ENCODE data around the gene CHMP2B.

The CHMP2B gene

GRCh38 chr3:87227104-87227834 lies at the start of gene CHMP2B:
Gene CHMP2B (plus strand): TSS chr3:87227309. CDS start chr3:87227523, 214 bp downstream.
- peak within 1 kb of the TSS; percentile 96 for H3K27ac Mint-ChIP-seq

DNA sequence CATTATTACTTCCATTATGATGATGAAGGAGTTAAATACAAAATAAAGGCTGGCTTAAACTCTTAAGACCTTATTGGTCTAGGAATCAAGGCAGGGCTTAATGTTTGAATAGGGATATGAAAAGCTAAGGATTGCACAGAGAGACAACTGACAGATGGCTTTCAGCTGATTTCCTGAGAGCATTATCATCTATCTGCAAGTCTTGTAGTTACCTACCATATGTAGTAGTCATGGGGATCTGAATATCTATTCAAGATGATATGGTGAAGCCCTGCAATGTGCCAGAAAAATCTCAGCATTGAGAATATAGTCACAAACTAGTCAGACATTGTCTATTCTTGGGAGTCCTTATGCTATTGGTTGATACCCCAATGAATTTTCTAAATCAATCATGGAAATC lies 47.5 kb upstream of the CHMP2B start:
- no peaks in the 10 kb centered on the region for H3K4me1 Mint-ChIP-seq (ENCODE audit: low read depth)
- no peak overlapping the region for H3K27ac Mint-ChIP-seq
- DNase-seq (ENCODE audit: low spot score), result no peak
- no peak overlapping the region for H3K4me3 Mint-ChIP-seq
- no peaks in the 10 kb centered on the region for H3K27me3 Mint-ChIP-seq (ENCODE audit: low read depth)
- H3K9me3 Mint-ChIP-seq, result no peaks in the 10 kb centered on the region
- no peaks in the 10 kb centered on the region for H3K36me3 Mint-ChIP-seq (ENCODE audit: low read depth)

More at GRCh38 chr3:87227104-87227834, at the start of gene CHMP2B:
- H3K4me1 Mint-ChIP-seq (ENCODE audit: low read depth), result peaks cover 17% of the 10 kb centered on the region
- H3K36me3 Mint-ChIP-seq (ENCODE audit: low read depth), result peaks cover 3% of the 10 kb centered on the region
- H3K9me3 Mint-ChIP-seq, result no peaks in the 10 kb centered on the region
- peaks cover 25% of the 10 kb centered on the region for H3K27me3 Mint-ChIP-seq (ENCODE audit: low read depth)
- H3K4me3 Mint-ChIP-seq, result peak within 1 kb of the TSS; percentile 96
- peak; percentile 91 for DNase-seq (ENCODE audit: low spot score)

GRCh38 chr3:87181551-87181950 lies 45.6 kb upstream of the CHMP2B start:
- no peak overlapping the region for H3K27ac Mint-ChIP-seq
- H3K9me3 Mint-ChIP-seq, result no peaks in the 10 kb centered on the region
- DNase-seq (ENCODE audit: low spot score), result no peak
- H3K27me3 Mint-ChIP-seq (ENCODE audit: low read depth), result peaks cover 4% of the 10 kb centered on the region
- H3K4me3 Mint-ChIP-seq, result no peak overlapping the region
- no peaks in the 10 kb centered on the region for H3K36me3 Mint-ChIP-seq (ENCODE audit: low read depth)
- no peaks in the 10 kb centered on the region for H3K4me1 Mint-ChIP-seq (ENCODE audit: low read depth)

GRCh38 chr3:87182023-87182422 lies 45.1 kb upstream of the CHMP2B start:
- H3K4me3 Mint-ChIP-seq, result no peak overlapping the region
- H3K4me1 Mint-ChIP-seq (ENCODE audit: low read depth), result no peaks in the 10 kb centered on the region
- peaks cover 4% of the 10 kb centered on the region for H3K27me3 Mint-ChIP-seq (ENCODE audit: low read depth)
- no peak overlapping the region for H3K27ac Mint-ChIP-seq
- no peak for DNase-seq (ENCODE audit: low spot score)
- no peaks in the 10 kb centered on the region for H3K9me3 Mint-ChIP-seq
- H3K36me3 Mint-ChIP-seq (ENCODE audit: low read depth), result no peaks in the 10 kb centered on the region

GRCh38 chr3:87186608-87187159 lies 40.4 kb upstream of the CHMP2B start:
- H3K27ac Mint-ChIP-seq, result no peak overlapping the region
- no peak overlapping the region for H3K4me3 Mint-ChIP-seq
- DNase-seq (ENCODE audit: low spot score), result no peak
- no peaks in the 10 kb centered on the region for H3K36me3 Mint-ChIP-seq (ENCODE audit: low read depth)
- peaks cover 4% of the 10 kb centered on the region for H3K27me3 Mint-ChIP-seq (ENCODE audit: low read depth)
- H3K9me3 Mint-ChIP-seq, result no peaks in the 10 kb centered on the region
- no peaks in the 10 kb centered on the region for H3K4me1 Mint-ChIP-seq (ENCODE audit: low read depth)

GRCh38 chr3:87191175-87191574 lies 35.9 kb upstream of the CHMP2B start:
- Mint-ChIP-seq H3K9me3 (peaks cover 3% of the 10 kb centered on the region), H3K4me1 (ENCODE audit: low read depth) (no peaks in the 10 kb centered on the region), H3K36me3 (ENCODE audit: low read depth) (no peaks in the 10 kb centered on the region), H3K4me3 (no peak overlapping the region), H3K27me3 (ENCODE audit: low read depth) (no peaks in the 10 kb centered on the region), H3K27ac (no peak overlapping the region)
- no peak for DNase-seq (ENCODE audit: low spot score)

GRCh38 chr3:87191641-87192040 lies 35.5 kb upstream of the CHMP2B start:
- H3K9me3 Mint-ChIP-seq, result peaks cover 3% of the 10 kb centered on the region
- no peaks in the 10 kb centered on the region for H3K27me3 Mint-ChIP-seq (ENCODE audit: low read depth)
- DNase-seq (ENCODE audit: low spot score), result no peak
- H3K27ac Mint-ChIP-seq, result no peak overlapping the region
- H3K4me3 Mint-ChIP-seq, result no peak overlapping the region
- no peaks in the 10 kb centered on the region for H3K4me1 Mint-ChIP-seq (ENCODE audit: low read depth)
- H3K36me3 Mint-ChIP-seq (ENCODE audit: low read depth), result no peaks in the 10 kb centered on the region

DNA sequence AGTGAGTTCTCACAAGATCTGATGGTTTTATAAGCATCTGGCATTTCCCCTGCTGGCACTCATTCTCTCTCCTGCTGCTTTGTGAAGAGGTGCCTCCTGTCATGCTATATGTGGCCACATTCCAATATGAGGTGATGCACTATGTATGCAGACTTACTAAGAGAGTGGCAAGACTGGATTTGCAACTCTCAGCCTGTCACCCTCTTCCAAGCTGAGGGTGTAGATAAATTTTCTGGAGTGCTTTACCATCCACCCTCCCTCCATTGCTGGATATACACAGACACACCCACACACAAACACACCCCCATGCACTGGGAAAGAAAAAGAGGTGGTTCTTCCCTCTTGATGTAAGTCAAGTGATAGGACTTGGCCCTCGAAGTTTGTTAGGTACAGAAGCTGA lies 30.2 kb upstream of the CHMP2B start:
- Mint-ChIP-seq H3K36me3 (ENCODE audit: low read depth) (no peaks in the 10 kb centered on the region), H3K27me3 (ENCODE audit: low read depth) (no peaks in the 10 kb centered on the region), H3K4me1 (ENCODE audit: low read depth) (no peaks in the 10 kb centered on the region)

DNA sequence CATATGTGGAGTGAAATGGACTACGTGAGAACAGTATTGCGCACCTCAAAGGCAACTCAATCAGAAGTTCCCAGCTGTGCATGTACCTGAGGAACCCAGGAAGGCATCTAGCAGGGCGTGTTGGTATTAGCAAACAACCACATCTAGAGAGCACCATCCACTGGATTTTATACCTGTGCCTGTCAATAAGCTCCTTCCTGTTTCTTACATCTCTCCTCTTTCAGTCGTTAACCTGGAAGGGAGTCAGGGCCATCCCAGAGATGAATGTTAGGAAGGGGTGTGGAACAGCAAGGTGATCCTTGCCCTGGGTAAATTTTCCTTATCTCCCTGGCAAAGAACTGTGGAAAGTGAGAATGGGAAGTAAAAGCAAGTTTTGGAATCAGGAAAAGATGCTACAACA lies 29.6 kb upstream of the CHMP2B start:
- H3K4me1 Mint-ChIP-seq (ENCODE audit: low read depth), result no peaks in the 10 kb centered on the region
- DNase-seq (ENCODE audit: low spot score), result no peak
- H3K36me3 Mint-ChIP-seq (ENCODE audit: low read depth), result no peaks in the 10 kb centered on the region
- H3K27me3 Mint-ChIP-seq (ENCODE audit: low read depth), result no peaks in the 10 kb centered on the region
- H3K9me3 Mint-ChIP-seq, result peaks cover 3% of the 10 kb centered on the region
- H3K27ac Mint-ChIP-seq, result no peak overlapping the region
- H3K4me3 Mint-ChIP-seq, result no peak overlapping the region

More for the DNA sequence above, 30.2 kb upstream of the CHMP2B start:
- DNase-seq (ENCODE audit: low spot score), result no peak
- peaks cover 3% of the 10 kb centered on the region for H3K9me3 Mint-ChIP-seq
- no peak overlapping the region for H3K27ac Mint-ChIP-seq
- H3K4me3 Mint-ChIP-seq, result no peak overlapping the region

DNA sequence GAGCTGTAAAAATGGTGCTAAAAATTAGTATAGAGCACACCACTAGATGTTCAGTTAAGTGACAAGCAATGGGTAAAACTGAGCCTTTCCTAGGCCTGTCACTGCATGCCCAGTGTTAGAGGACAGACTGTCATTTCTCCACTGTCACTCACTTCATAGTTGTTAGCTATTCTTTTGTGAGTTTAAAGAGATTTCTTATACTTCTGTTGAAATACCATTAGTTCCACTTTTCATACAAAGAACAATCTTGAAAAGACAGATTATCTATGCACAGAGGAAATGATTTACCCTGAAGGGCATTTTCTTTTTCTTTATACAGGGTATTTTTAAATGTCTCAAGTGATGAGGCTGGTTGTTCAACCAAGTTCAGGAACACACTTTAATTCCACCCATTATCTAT lies 28.3 kb upstream of the CHMP2B start:
- H3K4me3 Mint-ChIP-seq, result no peak overlapping the region
- H3K27me3 Mint-ChIP-seq (ENCODE audit: low read depth), result no peaks in the 10 kb centered on the region
- DNase-seq (ENCODE audit: low spot score), result no peak
- H3K4me1 Mint-ChIP-seq (ENCODE audit: low read depth), result no peaks in the 10 kb centered on the region
- no peak overlapping the region for H3K27ac Mint-ChIP-seq
- H3K36me3 Mint-ChIP-seq (ENCODE audit: low read depth), result no peaks in the 10 kb centered on the region
- peaks cover 3% of the 10 kb centered on the region for H3K9me3 Mint-ChIP-seq

DNA sequence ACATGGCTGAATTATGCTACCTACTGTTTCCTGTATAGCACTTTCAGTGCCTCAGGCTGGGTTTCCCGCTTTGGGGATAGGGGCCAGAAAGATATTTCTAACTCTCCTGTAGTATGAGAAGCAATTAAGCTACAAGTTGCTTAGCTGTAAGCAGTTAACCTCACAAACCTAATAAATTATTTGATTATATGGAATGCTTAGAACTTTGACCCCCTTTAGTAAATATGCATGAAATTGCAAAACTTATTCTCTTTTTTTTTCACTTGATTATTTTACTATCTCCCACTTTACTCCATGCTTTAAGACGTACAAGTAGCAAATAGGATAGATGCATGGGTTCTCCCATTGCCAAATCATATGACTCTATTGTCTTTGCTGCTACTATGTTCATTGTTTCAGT lies 27.5 kb upstream of the CHMP2B start:
- Mint-ChIP-seq H3K27me3 (ENCODE audit: low read depth) (no peaks in the 10 kb centered on the region), H3K27ac (no peak overlapping the region), H3K4me1 (ENCODE audit: low read depth) (no peaks in the 10 kb centered on the region), H3K36me3 (ENCODE audit: low read depth) (no peaks in the 10 kb centered on the region), H3K9me3 (peaks cover 3% of the 10 kb centered on the region), H3K4me3 (no peak overlapping the region)
- DNase-seq (ENCODE audit: low spot score), result no peak

DNA sequence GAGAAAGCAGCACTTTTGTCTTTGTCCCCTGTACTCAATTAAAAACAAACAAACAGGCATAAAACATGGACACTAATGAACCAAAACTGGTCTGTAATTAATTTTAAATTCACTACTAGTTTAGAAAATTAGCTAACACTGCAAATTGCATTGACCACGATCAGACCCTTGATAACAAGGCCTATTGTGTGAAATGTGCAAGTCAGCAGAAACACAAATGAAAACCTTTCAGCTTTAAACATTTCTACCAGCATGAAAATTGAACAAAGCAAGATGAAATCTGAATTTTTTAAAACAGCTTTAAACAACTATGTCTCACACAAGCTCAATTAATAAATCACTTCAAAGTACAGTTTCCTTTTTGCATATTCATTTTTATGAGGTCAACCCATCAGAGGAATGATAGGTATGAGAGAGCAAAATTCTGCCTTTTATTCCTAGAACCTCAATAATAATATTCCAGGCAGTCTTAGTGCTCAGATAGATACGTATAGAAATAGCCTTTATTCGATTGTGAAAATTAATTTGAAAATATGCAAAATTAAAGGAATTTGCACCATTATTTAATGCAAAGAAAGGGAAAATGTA lies 27.0 kb upstream of the CHMP2B start:
- DNase-seq (ENCODE audit: low spot score), result no peak
- H3K27ac Mint-ChIP-seq, result no peak overlapping the region
- peaks cover 2% of the 10 kb centered on the region for H3K27me3 Mint-ChIP-seq (ENCODE audit: low read depth)
- no peaks in the 10 kb centered on the region for H3K4me1 Mint-ChIP-seq (ENCODE audit: low read depth)
- no peak overlapping the region for H3K4me3 Mint-ChIP-seq
- peaks cover 3% of the 10 kb centered on the region for H3K9me3 Mint-ChIP-seq
- H3K36me3 Mint-ChIP-seq (ENCODE audit: low read depth), result no peaks in the 10 kb centered on the region

DNA sequence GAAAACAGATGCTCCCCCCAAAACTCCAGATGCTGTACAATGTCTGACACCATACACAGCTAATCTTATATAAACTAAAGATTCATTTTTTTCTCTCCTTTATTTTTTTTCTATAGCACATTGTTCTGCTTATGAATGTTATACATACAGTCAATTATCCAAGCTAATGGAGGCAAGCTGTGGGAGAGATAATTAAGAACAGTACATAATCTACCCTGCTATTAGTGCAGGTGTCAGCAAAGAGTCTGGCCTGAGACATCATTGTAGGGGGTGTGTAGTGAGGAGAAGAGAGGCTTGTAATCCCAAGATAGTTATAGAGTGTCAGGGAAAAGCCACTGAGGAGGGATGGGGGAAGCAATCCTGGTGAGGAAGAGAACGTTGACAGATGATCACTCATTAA lies 25.4 kb upstream of the CHMP2B start:
- no peak for DNase-seq (ENCODE audit: low spot score)
- Mint-ChIP-seq H3K4me3 (no peak overlapping the region), H3K27ac (no peak overlapping the region), H3K4me1 (ENCODE audit: low read depth) (no peaks in the 10 kb centered on the region), H3K36me3 (ENCODE audit: low read depth) (no peaks in the 10 kb centered on the region), H3K9me3 (no peaks in the 10 kb centered on the region), H3K27me3 (ENCODE audit: low read depth) (peaks cover 4% of the 10 kb centered on the region)

DNA sequence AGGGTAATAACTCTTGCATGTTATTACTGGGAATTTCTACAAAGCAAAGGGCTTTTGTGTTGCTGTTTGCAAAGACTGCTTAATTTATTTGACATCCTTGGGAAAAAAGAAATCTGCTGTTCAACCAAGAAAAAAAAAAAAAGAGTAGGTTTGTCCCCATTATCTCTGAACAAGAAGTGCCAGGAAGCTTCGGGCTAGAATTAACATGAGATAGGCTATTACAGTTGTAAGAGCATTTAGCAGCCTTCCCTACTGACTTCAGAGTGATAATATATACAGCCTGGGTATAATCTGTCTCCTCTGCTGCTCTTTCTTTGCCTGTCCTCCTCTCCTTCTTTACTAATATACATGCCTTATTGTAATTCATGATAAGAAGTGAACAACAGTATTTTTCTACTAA lies 23.3 kb upstream of the CHMP2B start:
- Mint-ChIP-seq H3K9me3 (no peaks in the 10 kb centered on the region), H3K4me1 (ENCODE audit: low read depth) (no peaks in the 10 kb centered on the region), H3K36me3 (ENCODE audit: low read depth) (no peaks in the 10 kb centered on the region), H3K27me3 (ENCODE audit: low read depth) (peaks cover 6% of the 10 kb centered on the region), H3K4me3 (no peak overlapping the region), H3K27ac (no peak overlapping the region)
- no peak for DNase-seq (ENCODE audit: low spot score)

Measured in T-helper 2 cell treated with Interferon-gamma antibody and Interleukin-4, amounts not matched to agents 5 μg/mL and 100 μg/mL, for 36 hours (primary cell).